Osteoblast (primary cell): Measurements from ENCODE around the gene PTBP2. TPM values are rescaled to one million over a fixed set of nuclear protein-coding genes. Genes with fewer than 3 reads are reported as not detected.
A peak's percentile ranks its signal among the peaks of the same experiment; 100 is the strongest.
"Not testable (repeated sequence)": the region's sequence is repeated elsewhere in the genome, so short reads cannot be mapped to it uniquely, and the experiment has no call there.

ENCODE experiments used
- DNase-seq: peaks from one replicate; pipeline ENCODE4 v3.0.0; 2011; ENCODE audit warnings: low spot score, mixed read lengths; ENCODE audit not compliant: insufficient read length; ENCODE audit errors: missing footprints
- H2AFZ ChIP-seq: 2 replicates; pipeline ENCODE4 v1.6.0; 2011; ENCODE audit warnings: mild to moderate bottlenecking, low read length
- H3K27ac ChIP-seq: 2 replicates; pipeline ENCODE4 v1.5.1; 2011; ENCODE audit warnings: mild to moderate bottlenecking, low read depth, low read length, moderate library complexity
- H3K27me3 ChIP-seq: 2 replicates; pipeline ENCODE4 v1.6.0; 2012; ENCODE audit warnings: mild to moderate bottlenecking, control low read depth, inconsistent platforms, low read length, moderate library complexity; ENCODE audit not compliant: insufficient read depth
- H3K36me3 ChIP-seq: 2 replicates; pipeline ENCODE4 v1.5.1; 2011; ENCODE audit warnings: mild to moderate bottlenecking, low read length, control low read depth, moderate library complexity; ENCODE audit not compliant: insufficient read depth
- H3K4me1 ChIP-seq: 2 replicates; pipeline ENCODE4 v1.5.1; 2011; ENCODE audit warnings: mild to moderate bottlenecking, low read length, control low read depth, moderate library complexity; ENCODE audit not compliant: insufficient read depth
- H3K4me2 ChIP-seq: 2 replicates; pipeline ENCODE4 v1.6.0; 2011; ENCODE audit warnings: mild to moderate bottlenecking, low read length; ENCODE audit not compliant: insufficient read depth
- H3K4me3 ChIP-seq: fragments of 200-600 bp; sonication (generic); 3 replicates; pipeline ENCODE4 v1.5.1; 2012; ENCODE audit warnings: mild to moderate bottlenecking, low read length, inconsistent platforms; ENCODE audit not compliant: insufficient read depth
- H3K79me2 ChIP-seq: 2 replicates; pipeline ENCODE4 v1.6.0; 2012; ENCODE audit warnings: mild to moderate bottlenecking, low read length, control low read depth, inconsistent platforms; ENCODE audit not compliant: insufficient read depth
- H3K9me3 ChIP-seq: 2 replicates; pipeline ENCODE4 v1.5.1; 2011; ENCODE audit warnings: low read depth, low read length, control low read depth
- H4K20me1 ChIP-seq: 2 replicates; pipeline ENCODE4 v1.6.0; 2012; ENCODE audit warnings: mild to moderate bottlenecking, low read length, control low read depth; ENCODE audit not compliant: insufficient read depth
- CTCF ChIP-seq: IDR thresholded peaks from 2 replicates; pipeline ENCODE4 v1.5.1; 2011; ENCODE audit warnings: mild to moderate bottlenecking, low read depth, low read length, moderate library complexity; ENCODE audit errors: extremely low read depth
- total RNA-seq: library from RNA; depleted of rRNA; stranded (reverse); fragments of >200 nt; gene quantifications from 2 replicates; pipeline ENCODE4 v1.2.3, GENCODE V29; 2012

The PTBP2 gene
- total RNA-seq, 1 donor = 17.0 TPM

- Histone ChIP-seq H3K4me2 (no peak overlapping the region), H4K20me1 (no peaks in the 10 kb centered on the region), H2AFZ (no peak overlapping the region), H3K36me3 (peaks cover 41% of the 10 kb centered on the region), H3K9me3 (no peaks in the 10 kb centered on the region), H3K27me3 (no peaks in the 10 kb centered on the region), H3K4me1 (no peaks in the 10 kb centered on the region), H3K79me2 (peaks cover 34% of the 10 kb centered on the region), H3K4me3 (no peak overlapping the region), H3K27ac (no peak overlapping the region)
- DNase-seq = no peak
- TF ChIP-seq CTCF = peak; percentile 19
Observed at GRCh38 chr1:96756789-96757188, 35.2 kb downstream of the PTBP2 start.

- H3K27ac ChIP-seq, H3K9me3 ChIP-seq, H3K36me3 ChIP-seq, H3K4me3 ChIP-seq, H3K27me3 ChIP-seq, DNase-seq, H4K20me1 ChIP-seq, H3K4me1 ChIP-seq, H2AFZ ChIP-seq, H3K4me2 ChIP-seq: not testable (repeated sequence)
- H3K79me2 ChIP-seq = peaks cover 42% of the 10 kb centered on the region
Observed at GRCh38 chr1:96762586-96762985, 41.0 kb downstream of the PTBP2 start.

- Histone ChIP-seq H3K27me3 (no peaks in the 10 kb centered on the region), H4K20me1 (peaks cover 4% of the 10 kb centered on the region), H3K4me1 (peaks cover 10% of the 10 kb centered on the region), H3K27ac (no peak overlapping the region), H3K36me3 (peaks cover 7% of the 10 kb centered on the region), H3K9me3 (no peaks in the 10 kb centered on the region), H2AFZ (no peak overlapping the region), H3K79me2 (peaks cover 47% of the 10 kb centered on the region), H3K4me3 (no peak overlapping the region), H3K4me2 (no peak overlapping the region)
- peak; percentile 57 for DNase-seq
- TF ChIP-seq CTCF = no peak
Observed at GRCh38 chr1:96763514-96763913, 41.9 kb downstream of the PTBP2 start.

- H3K79me2 ChIP-seq = peaks cover 48% of the 10 kb centered on the region
- H3K27me3 ChIP-seq = no peaks in the 10 kb centered on the region
- no peaks in the 10 kb centered on the region for H3K36me3 ChIP-seq
- no peak overlapping the region for H3K27ac ChIP-seq
- peak overlapping the region; percentile 21 for H3K4me2 ChIP-seq
- H2AFZ ChIP-seq = no peak overlapping the region
- peaks cover 4% of the 10 kb centered on the region for H4K20me1 ChIP-seq
- H3K9me3 ChIP-seq = no peaks in the 10 kb centered on the region
- TF ChIP-seq CTCF = no peak
- no peak for DNase-seq
- peaks cover 10% of the 10 kb centered on the region for H3K4me1 ChIP-seq
- H3K4me3 ChIP-seq = no peak overlapping the region
Observed at GRCh38 chr1:96764469-96764868, 42.9 kb downstream of the PTBP2 start.
